ENCODE measurements around the gene GLG1. TPM values are rescaled to one million over a fixed set of nuclear protein-coding genes. Genes with fewer than 3 reads are reported as not detected.

GLG1 gene
- total RNA-seq, 1 experiment from 2014 or later: 139 TPM

DNA sequence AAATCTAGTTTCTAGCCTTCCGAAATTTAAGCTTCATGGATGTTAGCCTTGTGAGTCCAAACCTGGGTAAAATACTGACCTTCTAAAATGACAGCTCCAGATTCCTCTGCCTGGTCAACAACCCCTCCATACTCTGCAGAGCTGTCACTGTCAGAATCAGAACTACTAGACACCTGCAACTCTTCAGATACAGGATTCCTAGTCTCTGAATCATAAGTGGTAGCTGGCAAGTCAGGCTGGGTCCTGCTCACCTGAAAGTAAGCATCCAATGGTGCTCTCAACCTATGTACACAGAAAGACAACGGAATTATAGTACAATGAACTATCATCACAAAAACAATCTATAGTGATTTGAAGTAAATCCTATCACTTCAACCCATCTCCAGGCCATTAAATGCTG, 44.9 kb upstream of the GLG1 start:
- TF ChIP-seq, protein P1, sequence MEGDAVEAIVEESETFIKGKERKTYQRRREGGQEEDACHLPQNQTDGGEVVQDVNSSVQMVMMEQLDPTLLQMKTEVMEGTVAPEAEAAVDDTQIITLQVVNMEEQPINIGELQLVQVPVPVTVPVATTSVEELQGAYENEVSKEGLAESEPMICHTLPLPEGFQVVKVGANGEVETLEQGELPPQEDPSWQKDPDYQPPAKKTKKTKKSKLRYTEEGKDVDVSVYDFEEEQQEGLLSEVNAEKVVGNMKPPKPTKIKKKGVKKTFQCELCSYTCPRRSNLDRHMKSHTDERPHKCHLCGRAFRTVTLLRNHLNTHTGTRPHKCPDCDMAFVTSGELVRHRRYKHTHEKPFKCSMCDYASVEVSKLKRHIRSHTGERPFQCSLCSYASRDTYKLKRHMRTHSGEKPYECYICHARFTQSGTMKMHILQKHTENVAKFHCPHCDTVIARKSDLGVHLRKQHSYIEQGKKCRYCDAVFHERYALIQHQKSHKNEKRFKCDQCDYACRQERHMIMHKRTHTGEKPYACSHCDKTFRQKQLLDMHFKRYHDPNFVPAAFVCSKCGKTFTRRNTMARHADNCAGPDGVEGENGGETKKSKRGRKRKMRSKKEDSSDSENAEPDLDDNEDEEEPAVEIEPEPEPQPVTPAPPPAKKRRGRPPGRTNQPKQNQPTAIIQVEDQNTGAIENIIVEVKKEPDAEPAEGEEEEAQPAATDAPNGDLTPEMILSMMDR (IDR thresholded peaks at IDR 0.05; ENCODE audit: unreplicated experiment): no peak
- CTCF ChIA-PET: interaction anchor here (0.6 to 1.5 kb wide), 4 partner anchors 15 to 214 kb away, joined by 3 to 6 read pairs (median 4); partner anchors contain the start of gene RFWD3
- Mint-ChIP-seq H3K9me3 (ENCODE audit: low read depth, unreplicated experiment) (no peaks in the 10 kb centered on the region), H3K27ac (ENCODE audit: unreplicated experiment) (peak overlapping the region; percentile 6), H3K27me3 (ENCODE audit: unreplicated experiment) (no peaks in the 10 kb centered on the region), H3K4me1 (ENCODE audit: low read depth, unreplicated experiment) (peaks cover 28% of the 10 kb centered on the region), H3K36me3 (ENCODE audit: insufficient read depth, unreplicated experiment) (peaks cover 85% of the 10 kb centered on the region), H3K4me3 (ENCODE audit: low read depth, unreplicated experiment) (no peak overlapping the region)
- BruUV-seq (replicated peaks): no TSS peak
- no peak for DNase-seq
- intact Hi-C loops (cut with micrococcal nuclease; ENCODE audit: unreplicated experiment): no loop called here

DNA sequence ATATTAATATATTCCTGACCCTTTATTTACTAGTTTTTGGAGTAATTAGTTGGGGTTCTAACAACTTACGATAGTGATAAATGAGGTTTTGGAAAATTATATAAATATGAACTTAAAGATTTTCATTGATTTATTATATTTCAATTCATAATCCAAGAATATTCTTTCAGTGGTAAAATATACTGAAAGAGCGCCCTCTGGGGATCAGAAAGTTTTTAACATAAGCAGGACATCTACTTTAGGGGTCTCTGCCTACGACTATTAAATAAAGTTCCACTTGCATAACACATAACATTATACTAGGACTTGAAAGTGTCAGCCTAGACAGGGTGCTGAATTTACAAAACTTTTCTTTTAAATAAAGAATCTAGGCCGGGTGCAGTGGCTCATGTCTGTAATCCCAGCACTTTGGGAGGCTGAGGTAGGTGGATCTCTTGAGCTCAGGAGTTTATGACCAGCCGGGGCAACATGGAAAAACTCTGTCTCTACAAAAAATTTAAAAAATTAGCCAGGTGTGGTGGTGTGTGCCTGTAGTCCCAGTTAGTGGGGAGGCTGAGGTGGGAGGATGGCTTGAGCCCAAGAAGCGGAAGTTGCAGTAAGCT, 44.2 kb upstream of the GLG1 start:
- TF ChIP-seq, protein P1 (IDR thresholded peaks at IDR 0.05; ENCODE audit: unreplicated experiment): no peak
- H3K4me1 Mint-ChIP-seq (ENCODE audit: low read depth, unreplicated experiment): peaks cover 28% of the 10 kb centered on the region
- no peaks in the 10 kb centered on the region for H3K27me3 Mint-ChIP-seq (ENCODE audit: unreplicated experiment)
- H3K9me3 Mint-ChIP-seq (ENCODE audit: low read depth, unreplicated experiment): no peaks in the 10 kb centered on the region
- CTCF ChIA-PET: interaction anchor here (1.2 to 1.5 kb wide), 3 partner anchors 16 to 211 kb away, joined by 3 to 6 read pairs (median 5); partner anchors contain the start of gene RFWD3
- DNase-seq: no peak
- no peak overlapping the region for H3K4me3 Mint-ChIP-seq (ENCODE audit: low read depth, unreplicated experiment)
- BruUV-seq (replicated peaks): no TSS peak
- H3K36me3 Mint-ChIP-seq (ENCODE audit: insufficient read depth, unreplicated experiment): peaks cover 83% of the 10 kb centered on the region
- intact Hi-C loops (cut with micrococcal nuclease; ENCODE audit: unreplicated experiment): no loop called here
- H3K27ac Mint-ChIP-seq (ENCODE audit: unreplicated experiment): no peak overlapping the region

DNA sequence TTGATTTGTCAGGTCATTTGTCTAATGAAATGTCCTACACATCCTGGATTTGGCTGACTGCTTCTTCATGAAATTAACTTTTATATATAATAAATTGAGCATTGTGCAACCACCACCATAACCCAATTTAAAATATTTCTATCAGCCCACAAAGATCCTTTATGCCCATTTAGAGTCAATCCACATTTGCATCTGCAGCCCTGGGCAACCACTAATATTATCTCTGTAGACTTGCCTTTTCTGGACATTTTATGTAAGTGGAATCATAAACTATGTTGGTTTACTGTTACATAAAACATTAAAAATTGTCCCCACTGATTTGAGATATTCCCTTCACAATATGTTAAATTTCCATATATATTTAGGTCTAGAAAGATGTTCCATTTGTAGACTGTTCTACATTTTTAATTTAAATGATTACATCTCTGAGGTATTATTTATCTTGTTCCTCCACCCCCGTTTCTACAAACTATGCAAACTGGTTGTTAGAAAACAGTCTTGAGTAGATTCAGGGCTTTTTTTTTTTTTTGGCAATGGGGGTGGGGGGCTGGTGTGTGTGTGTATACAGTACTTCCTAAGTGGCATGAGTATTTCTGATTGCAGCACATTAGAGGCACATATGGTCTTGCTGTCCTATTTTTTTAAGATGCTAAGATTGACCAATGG, 43.1 kb upstream of the GLG1 start:
- TF ChIP-seq, protein P1 (IDR thresholded peaks at IDR 0.05; ENCODE audit: unreplicated experiment): no peak
- Mint-ChIP-seq H3K27me3 (ENCODE audit: unreplicated experiment) (no peaks in the 10 kb centered on the region), H3K4me3 (ENCODE audit: low read depth, unreplicated experiment) (no peak overlapping the region), H3K9me3 (ENCODE audit: low read depth, unreplicated experiment) (no peaks in the 10 kb centered on the region), H3K36me3 (ENCODE audit: insufficient read depth, unreplicated experiment) (peaks cover 83% of the 10 kb centered on the region), H3K4me1 (ENCODE audit: low read depth, unreplicated experiment) (peaks cover 28% of the 10 kb centered on the region), H3K27ac (ENCODE audit: unreplicated experiment) (no peak overlapping the region)
- intact Hi-C loops (cut with micrococcal nuclease; ENCODE audit: unreplicated experiment): no loop called here
- DNase-seq: no peak
- no TSS peak for BruUV-seq (replicated peaks)
- CTCF ChIA-PET: interaction anchor here (0.6 kb wide), 1 partner anchor 526 kb away, joined by 3 read pairs; no protein-coding TSS in a partner anchor

DNA sequence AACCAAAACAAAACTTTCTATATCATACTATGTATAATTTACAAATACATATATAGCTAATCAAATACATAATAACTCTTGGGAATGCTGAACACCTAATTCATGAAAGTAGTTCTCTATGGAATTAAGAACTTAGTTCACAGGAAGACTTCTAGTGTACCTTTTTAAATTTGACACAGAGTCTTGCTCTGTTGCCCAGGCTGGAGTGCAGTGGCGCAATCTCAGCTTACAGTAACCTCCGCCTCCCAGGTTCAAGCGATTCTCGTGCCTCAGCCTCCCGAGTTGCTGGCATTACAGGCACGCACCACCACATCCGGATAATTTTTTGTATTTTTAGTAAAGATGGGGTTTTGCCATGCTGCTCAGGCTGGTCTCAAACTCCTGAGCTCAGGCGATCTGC, 35.1 kb upstream of the GLG1 start:
- H3K36me3 Mint-ChIP-seq (ENCODE audit: insufficient read depth, unreplicated experiment): peaks cover 60% of the 10 kb centered on the region
- no peak overlapping the region for H3K27ac Mint-ChIP-seq (ENCODE audit: unreplicated experiment)
- no peak overlapping the region for H3K4me3 Mint-ChIP-seq (ENCODE audit: low read depth, unreplicated experiment)
- no peaks in the 10 kb centered on the region for H3K27me3 Mint-ChIP-seq (ENCODE audit: unreplicated experiment)
- no TSS peak for BruUV-seq (replicated peaks)
- CTCF ChIA-PET: interaction anchor here (0.7 kb wide), 1 partner anchor 1604 kb away, joined by 6 read pairs; no protein-coding TSS in a partner anchor
- H3K9me3 Mint-ChIP-seq (ENCODE audit: low read depth, unreplicated experiment): no peaks in the 10 kb centered on the region
- intact Hi-C loops (cut with micrococcal nuclease; ENCODE audit: unreplicated experiment): loop anchor here (2.0 kb wide), 1 partner anchor 63 kb away; no protein-coding TSS in a partner anchor
- TF ChIP-seq, protein P1 (IDR thresholded peaks at IDR 0.05; ENCODE audit: unreplicated experiment): no peak
- no peaks in the 10 kb centered on the region for H3K4me1 Mint-ChIP-seq (ENCODE audit: low read depth, unreplicated experiment)
- DNase-seq: no peak

Measured in Calu3 (cell line).